A549 treated with AZD9567 at 1 μM for 4 hours (cell line): ENCODE data around the gene GALNT15. TPM values are rescaled to one million over a fixed set of nuclear protein-coding genes. Genes with fewer than 3 reads are reported as not detected.

Experiments
- total RNA-seq: library from RNA; stranded (reverse); fragments of 200-300 nt; extraction: Qiagen RNA extraction; gene quantifications from 5 replicates; pipeline ENCODE4 v1.2.3, GENCODE V29; 2022; ENCODE audit not compliant: insufficient read depth

The GALNT15 gene, protein sequence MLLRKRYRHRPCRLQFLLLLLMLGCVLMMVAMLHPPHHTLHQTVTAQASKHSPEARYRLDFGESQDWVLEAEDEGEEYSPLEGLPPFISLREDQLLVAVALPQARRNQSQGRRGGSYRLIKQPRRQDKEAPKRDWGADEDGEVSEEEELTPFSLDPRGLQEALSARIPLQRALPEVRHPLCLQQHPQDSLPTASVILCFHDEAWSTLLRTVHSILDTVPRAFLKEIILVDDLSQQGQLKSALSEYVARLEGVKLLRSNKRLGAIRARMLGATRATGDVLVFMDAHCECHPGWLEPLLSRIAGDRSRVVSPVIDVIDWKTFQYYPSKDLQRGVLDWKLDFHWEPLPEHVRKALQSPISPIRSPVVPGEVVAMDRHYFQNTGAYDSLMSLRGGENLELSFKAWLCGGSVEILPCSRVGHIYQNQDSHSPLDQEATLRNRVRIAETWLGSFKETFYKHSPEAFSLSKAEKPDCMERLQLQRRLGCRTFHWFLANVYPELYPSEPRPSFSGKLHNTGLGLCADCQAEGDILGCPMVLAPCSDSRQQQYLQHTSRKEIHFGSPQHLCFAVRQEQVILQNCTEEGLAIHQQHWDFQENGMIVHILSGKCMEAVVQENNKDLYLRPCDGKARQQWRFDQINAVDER
- total RNA-seq, result 0.06 to 0.12 TPM (median 0.06 TPM) in 3 of 5 replicates, not detected in the others

DNA sequence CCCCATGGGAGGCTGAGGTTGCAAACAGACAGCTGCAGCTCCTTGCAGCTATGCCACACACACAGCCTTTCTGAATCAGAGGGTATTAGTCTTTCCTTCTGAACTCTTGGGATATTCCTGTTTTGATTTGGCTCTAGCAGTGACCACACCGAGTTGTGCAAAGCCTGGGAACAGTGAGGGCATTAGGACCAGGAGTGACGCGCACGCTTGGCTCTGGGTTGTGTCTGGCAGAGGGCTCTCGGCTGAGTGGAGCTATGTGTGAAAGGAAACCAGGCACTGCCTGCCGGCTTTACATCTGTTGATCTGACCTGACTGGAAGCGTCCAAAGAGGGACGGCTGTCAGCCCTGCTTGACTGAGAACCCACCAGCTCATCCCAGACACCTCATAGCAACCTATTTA lies at the start of gene GALNT15:
TSS of gene GALNT15 (plus strand) at position 292 of the 400 bp plus-strand sequence. CDS start 472 bp downstream, outside the sequence.

GRCh38 chr3:16264708-16265454 lies 90.4 kb downstream of the GALNT15 start, which contains the start of the genes DPH3 and OXNAD1:
Gene DPH3 (minus strand): TSS chr3:16264943. CDS start chr3:16264876, 67 bp downstream.
Gene OXNAD1 (plus strand): TSS chr3:16265212. CDS start chr3:16270953, 5,741 bp downstream.

Other genes with a start within 250 kb of the GALNT15 start
- gene DPH3, start 90.3 kb downstream of the GALNT15 start, total RNA-seq, result 25.3 to 30.5 TPM (median 28.5 TPM) in 5 replicates
- gene OXNAD1, start 90.5 kb downstream of the GALNT15 start, total RNA-seq, result 8.7 to 15.5 TPM (median 9.8 TPM) in 5 replicates